ENCODE measurements around the gene ARHGAP26. TPM values are rescaled to one million over a fixed set of nuclear protein-coding genes. Genes with fewer than 3 reads are reported as not detected.

The ARHGAP26 gene
- total RNA-seq, 1 experiment from 2014 or later, result 34.5 TPM

- peaks cover 0 to 16% of the 10 kb centered on the region in 2 experiments; a peak in 2 of 4 replicates for H3K4me1 ChIP-seq (ENCODE audit: control insufficient read depth in 1 of 2, insufficient read depth in 2 of 2, low read length in 2 of 2)
- ChIA-PET POLR2A (no interaction called here), RAD21 (ENCODE audit: low non-redundant PET in 1 of 2, low total read pairs in 2 of 2, uncharacterized antibody in 2 of 2, unreplicated experiment in 2 of 2) (no interaction called here), CTCF (no interaction called here)
- no peak overlapping the region for H3K9ac ChIP-seq (ENCODE audit: low read length)
- H3K27me3 ChIP-seq (ENCODE audit: insufficient read depth, low read length), result no peaks in the 10 kb centered on the region
- no peak overlapping the region for H3K4me3 ChIP-seq (replicated peaks in 1 of 2; ENCODE audit: low read depth in 1 of 2, low read length in 2 of 2)
- no peaks in the 10 kb centered on the region for H3K36me3 ChIP-seq (ENCODE audit: control insufficient read depth in 1 of 2, insufficient read depth in 2 of 2, low read length in 2 of 2)
- H3K4me2 ChIP-seq (ENCODE audit: low read length), result no peak overlapping the region
- BruUV-seq (replicated peaks), result no TSS peak
- H4K20me1 ChIP-seq (ENCODE audit: insufficient read depth), result no peaks in the 10 kb centered on the region
- H3K27ac ChIP-seq (ENCODE audit: low read depth, low read length), result no peak overlapping the region
- DNase-seq (ENCODE audit: low read depth, low spot score), result no peak
- no peaks in the 10 kb centered on the region for H3K79me2 ChIP-seq (ENCODE audit: insufficient read depth, low read length)
- no peaks in the 10 kb centered on the region for H3K9me2 ChIP-seq (ENCODE audit: insufficient read depth)
- intact Hi-C loops (cut with micrococcal nuclease), result no loop called here
- H2AFZ ChIP-seq (ENCODE audit: low read depth, low read length, poor library complexity, severe bottlenecking), result no peak overlapping the region
- no peak for TF ChIP-seq ZNF274 (IDR thresholded peaks at IDR 0.05; ENCODE audit: low read depth, low read length)
- no peak for TF ChIP-seq MAX (IDR thresholded peaks at IDR 0.05)
- TF ChIP-seq, protein P1, sequence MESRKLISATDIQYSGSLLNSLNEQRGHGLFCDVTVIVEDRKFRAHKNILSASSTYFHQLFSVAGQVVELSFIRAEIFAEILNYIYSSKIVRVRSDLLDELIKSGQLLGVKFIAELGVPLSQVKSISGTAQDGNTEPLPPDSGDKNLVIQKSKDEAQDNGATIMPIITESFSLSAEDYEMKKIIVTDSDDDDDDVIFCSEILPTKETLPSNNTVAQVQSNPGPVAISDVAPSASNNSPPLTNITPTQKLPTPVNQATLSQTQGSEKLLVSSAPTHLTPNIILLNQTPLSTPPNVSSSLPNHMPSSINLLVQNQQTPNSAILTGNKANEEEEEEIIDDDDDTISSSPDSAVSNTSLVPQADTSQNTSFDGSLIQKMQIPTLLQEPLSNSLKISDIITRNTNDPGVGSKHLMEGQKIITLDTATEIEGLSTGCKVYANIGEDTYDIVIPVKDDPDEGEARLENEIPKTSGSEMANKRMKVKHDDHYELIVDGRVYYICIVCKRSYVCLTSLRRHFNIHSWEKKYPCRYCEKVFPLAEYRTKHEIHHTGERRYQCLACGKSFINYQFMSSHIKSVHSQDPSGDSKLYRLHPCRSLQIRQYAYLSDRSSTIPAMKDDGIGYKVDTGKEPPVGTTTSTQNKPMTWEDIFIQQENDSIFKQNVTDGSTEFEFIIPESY (IDR thresholded peaks at IDR 0.05; ENCODE audit: extremely low read depth, insufficient replicate concordance, low read length), result no peak
- TF ChIP-seq SRF (IDR thresholded peaks at IDR 0.05; ENCODE audit: low read depth), result no peak
- no peak for TF ChIP-seq SIN3A (IDR thresholded peaks at IDR 0.05; ENCODE audit: low read depth)
- TF ChIP-seq POLR2AphosphoS5 (IDR thresholded peaks at IDR 0.05; ENCODE audit: low read depth, low read length), result no peak
- TF ChIP-seq ZFX (IDR thresholded peaks at IDR 0.05), result no peak
- TF ChIP-seq ELF1 (IDR thresholded peaks at IDR 0.05; ENCODE audit: borderline replicate concordance, low read depth), result no peak
- TF ChIP-seq CEBPB (IDR thresholded peaks at IDR 0.05; ENCODE audit: low read depth), result no peak
- no peak for TF ChIP-seq EZH2phosphoT487 (IDR thresholded peaks at IDR 0.05; ENCODE audit: borderline replicate concordance)
- no peak for ATAC-seq
- H3K9me3 ChIP-seq (ENCODE audit: control insufficient read depth in 1 of 2, insufficient read depth in 1 of 2, low read depth in 1 of 2, low read length in 2 of 2), result no peaks in the 10 kb centered on the region
Observed at GRCh38 chr5:143259254-143259605, 489.1 kb downstream of the ARHGAP26 start.
